ENCODE results near the gene ESYT3. TPM values are rescaled to one million over a fixed set of nuclear protein-coding genes. Genes with fewer than 3 reads are reported as not detected.

Gene ESYT3
- total RNA-seq, 1 donor from 2014 or later, result 1.0 TPM

- Histone ChIP-seq H3K4me3 (no peak overlapping the region), H3K9me3 (replicated peaks) (no peaks in the 10 kb centered on the region), H3K27ac (replicated peaks) (no peak overlapping the region), H3K36me3 (no peaks in the 10 kb centered on the region), H3K4me1 (peaks cover 12% of the 10 kb centered on the region), H3K27me3 (ENCODE audit: low read depth) (no peaks in the 10 kb centered on the region)
- intact Hi-C loops (cut with micrococcal nuclease), result no loop called here
- no peak for TF ChIP-seq CTCF (IDR thresholded peaks at IDR 0.05; ENCODE audit: borderline replicate concordance)
- no peak for DNase-seq
Observed at GRCh38 chr3:138470687-138471086, 36.3 kb downstream of the ESYT3 start.

GRCh38 chr3:138471481-138471880, 37.1 kb downstream of the ESYT3 start:
- Histone ChIP-seq H3K4me1 (peaks cover 12% of the 10 kb centered on the region), H3K9me3 (replicated peaks) (no peaks in the 10 kb centered on the region), H3K36me3 (no peaks in the 10 kb centered on the region), H3K4me3 (no peak overlapping the region), H3K27me3 (ENCODE audit: low read depth) (no peaks in the 10 kb centered on the region), H3K27ac (replicated peaks) (no peak overlapping the region)
- intact Hi-C loops (cut with micrococcal nuclease), result no loop called here
- TF ChIP-seq CTCF (IDR thresholded peaks at IDR 0.05; ENCODE audit: borderline replicate concordance), result no peak
- DNase-seq, result no peak

- intact Hi-C loops (cut with micrococcal nuclease), result no loop called here
- TF ChIP-seq CTCF (IDR thresholded peaks at IDR 0.05; ENCODE audit: borderline replicate concordance), result no peak
- H3K27me3 ChIP-seq (ENCODE audit: low read depth), result no peaks in the 10 kb centered on the region
- H3K27ac ChIP-seq (replicated peaks), result no peak overlapping the region
- peaks cover 18% of the 10 kb centered on the region for H3K4me1 ChIP-seq
- DNase-seq, result no peak
- no peaks in the 10 kb centered on the region for H3K9me3 ChIP-seq (replicated peaks)
- no peaks in the 10 kb centered on the region for H3K36me3 ChIP-seq
- no peak overlapping the region for H3K4me3 ChIP-seq
Observed at GRCh38 chr3:138472141-138472825, 37.9 kb downstream of the ESYT3 start.

GRCh38 chr3:138473391-138473790, 39.0 kb downstream of the ESYT3 start:
- TF ChIP-seq CTCF (IDR thresholded peaks at IDR 0.05; ENCODE audit: borderline replicate concordance), result no peak
- peaks cover 23% of the 10 kb centered on the region for H3K4me1 ChIP-seq
- H3K27me3 ChIP-seq (ENCODE audit: low read depth), result no peaks in the 10 kb centered on the region
- H3K4me3 ChIP-seq, result no peak overlapping the region
- no peaks in the 10 kb centered on the region for H3K9me3 ChIP-seq (replicated peaks)
- no peaks in the 10 kb centered on the region for H3K36me3 ChIP-seq
- intact Hi-C loops (cut with micrococcal nuclease), result no loop called here
- DNase-seq, result no peak
- no peak overlapping the region for H3K27ac ChIP-seq (replicated peaks)

- intact Hi-C loops (cut with micrococcal nuclease), result no loop called here
- no peak for DNase-seq
- TF ChIP-seq CTCF (IDR thresholded peaks at IDR 0.05; ENCODE audit: borderline replicate concordance), result no peak
Observed at GRCh38 chr3:138474163-138474562, 39.7 kb downstream of the ESYT3 start.

More at GRCh38 chr3:138474163-138474562, 39.7 kb downstream of the ESYT3 start:
- H3K36me3 ChIP-seq, result no peaks in the 10 kb centered on the region
- H3K9me3 ChIP-seq (replicated peaks), result no peaks in the 10 kb centered on the region
- no peak overlapping the region for H3K27ac ChIP-seq (replicated peaks)
- no peaks in the 10 kb centered on the region for H3K27me3 ChIP-seq (ENCODE audit: low read depth)
- H3K4me3 ChIP-seq, result no peak overlapping the region
- H3K4me1 ChIP-seq, result peaks cover 16% of the 10 kb centered on the region

Data from left ventricle myocardium inferior (tissue), 1 donor.